ENCODE results near the gene WTIP.

The WTIP gene

DNA sequence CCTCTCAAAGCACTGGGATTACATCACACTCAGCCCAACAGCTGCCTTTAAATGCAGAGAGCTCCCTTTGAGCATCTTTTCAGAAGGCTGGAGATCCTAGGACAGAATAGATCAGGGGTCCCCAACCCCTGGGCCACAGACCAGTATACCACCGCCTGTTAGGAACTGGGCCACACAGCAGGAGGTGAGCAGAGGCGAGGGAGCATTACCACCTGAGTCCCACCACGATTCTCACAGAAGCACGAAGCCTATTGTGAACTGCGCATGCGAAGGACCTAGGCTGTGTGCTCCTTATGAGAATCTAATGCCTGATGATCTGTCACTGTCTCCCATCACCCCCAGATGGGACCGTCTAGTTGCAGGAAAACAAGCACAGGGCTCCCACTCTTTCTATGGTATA, 2.2 kb upstream of the WTIP start:
- DNase-seq (ENCODE audit: low read depth) = no peak

DNA sequence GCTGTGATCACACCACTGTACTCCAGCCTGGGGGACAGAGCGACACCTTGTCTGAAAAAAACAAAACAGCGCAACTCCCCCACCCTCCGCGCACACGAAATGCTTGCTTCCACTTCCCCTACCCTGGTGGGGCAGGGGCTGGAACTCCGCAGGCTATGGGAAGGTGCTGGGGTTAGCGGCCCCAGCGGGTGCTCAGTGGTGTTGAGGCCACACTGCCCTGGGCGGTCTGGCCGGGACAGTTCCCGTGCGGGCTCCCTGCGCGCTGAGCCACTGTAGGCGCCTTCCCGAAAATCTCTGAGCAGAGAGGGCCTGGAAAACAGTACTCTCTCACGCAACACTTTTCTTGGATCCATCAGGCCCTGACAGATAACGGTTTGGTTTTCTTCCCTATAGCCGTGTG, 1.1 kb upstream of the WTIP start:
- DNase-seq (ENCODE audit: low read depth) = no peak

DNA sequence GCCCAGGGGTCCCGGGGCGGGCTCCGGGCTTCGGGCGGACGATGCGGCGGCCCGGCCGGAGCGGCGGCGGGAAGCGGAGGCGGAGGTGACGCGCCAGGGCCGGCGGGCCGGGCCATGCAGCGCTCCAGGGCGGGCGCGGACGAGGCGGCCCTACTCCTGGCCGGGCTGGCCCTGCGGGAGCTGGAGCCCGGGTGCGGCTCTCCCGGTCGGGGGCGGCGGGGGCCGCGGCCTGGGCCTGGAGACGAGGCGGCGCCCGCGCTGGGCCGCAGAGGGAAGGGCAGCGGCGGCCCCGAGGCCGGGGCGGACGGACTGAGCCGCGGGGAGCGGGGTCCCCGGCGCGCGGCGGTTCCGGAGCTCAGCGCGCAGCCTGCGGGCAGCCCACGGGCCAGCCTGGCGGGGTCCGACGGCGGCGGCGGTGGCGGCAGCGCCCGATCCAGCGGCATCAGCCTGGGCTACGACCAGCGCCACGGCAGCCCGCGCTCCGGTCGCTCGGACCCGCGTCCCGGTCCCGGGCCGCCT, 362 bp downstream of the WTIP start:
- DNase-seq (ENCODE audit: low read depth) = no peak

DNA sequence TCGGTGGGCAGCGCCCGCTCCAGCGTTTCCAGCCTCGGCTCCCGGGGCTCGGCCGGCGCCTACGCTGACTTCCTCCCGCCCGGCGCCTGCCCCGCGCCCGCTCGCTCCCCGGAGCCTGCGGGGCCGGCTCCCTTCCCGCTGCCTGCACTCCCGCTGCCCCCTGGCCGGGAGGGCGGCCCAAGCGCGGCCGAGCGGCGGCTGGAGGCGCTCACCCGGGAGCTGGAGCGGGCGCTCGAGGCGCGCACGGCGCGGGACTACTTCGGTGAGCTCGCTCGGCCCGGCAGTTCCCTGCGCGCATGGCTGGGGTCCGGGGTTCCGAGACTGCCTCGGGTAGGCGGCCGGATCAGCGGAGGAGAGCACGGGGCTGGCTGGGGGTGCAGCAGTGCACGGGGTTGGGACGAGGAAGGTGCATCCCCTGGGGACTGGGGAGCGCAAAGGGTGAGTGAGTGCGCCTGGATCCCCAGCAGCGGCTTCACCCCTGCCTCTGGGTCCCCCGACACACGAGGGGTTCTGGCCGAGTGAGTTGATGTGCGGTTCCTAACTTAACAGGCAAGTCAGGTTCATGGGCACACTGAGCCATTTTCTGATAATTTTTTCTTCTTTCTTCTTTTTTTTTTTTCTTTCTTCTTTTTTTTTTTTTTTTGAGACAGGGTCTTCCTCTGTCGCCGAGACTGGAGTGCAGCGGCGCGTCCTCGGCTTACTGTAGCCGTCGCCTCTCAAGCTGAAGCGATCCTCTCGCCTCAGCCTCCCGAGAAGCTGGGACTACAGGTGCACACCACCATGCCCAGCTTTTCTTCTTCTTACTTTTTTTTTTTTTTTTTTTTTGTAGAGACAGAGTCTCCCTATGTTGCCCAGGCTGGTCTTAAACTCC, 1.1 kb downstream of the WTIP start:
- DNase-seq (ENCODE audit: low read depth) = no peak

DNA sequence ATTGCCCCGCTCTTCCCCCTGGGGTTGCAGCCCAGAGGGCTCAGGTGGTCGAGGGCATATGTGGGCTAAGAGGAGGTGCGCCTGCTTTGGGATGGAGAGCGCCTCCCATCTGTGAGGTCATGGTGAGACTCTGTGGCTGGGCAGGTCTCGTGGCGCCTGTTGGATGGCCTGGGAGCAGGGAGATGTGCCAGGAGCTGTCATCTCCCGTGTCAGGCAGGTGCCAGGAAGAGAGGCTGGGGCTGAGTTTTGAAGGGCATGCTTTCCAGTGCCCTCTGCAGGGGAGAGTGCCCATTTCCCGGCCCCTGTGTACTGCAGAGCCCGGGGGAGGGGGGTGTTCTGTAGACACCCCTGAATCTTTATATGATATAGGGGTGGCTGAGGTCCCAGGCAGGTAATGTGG, 2.8 kb downstream of the WTIP start:
- no peak for DNase-seq (ENCODE audit: low read depth)

DNA sequence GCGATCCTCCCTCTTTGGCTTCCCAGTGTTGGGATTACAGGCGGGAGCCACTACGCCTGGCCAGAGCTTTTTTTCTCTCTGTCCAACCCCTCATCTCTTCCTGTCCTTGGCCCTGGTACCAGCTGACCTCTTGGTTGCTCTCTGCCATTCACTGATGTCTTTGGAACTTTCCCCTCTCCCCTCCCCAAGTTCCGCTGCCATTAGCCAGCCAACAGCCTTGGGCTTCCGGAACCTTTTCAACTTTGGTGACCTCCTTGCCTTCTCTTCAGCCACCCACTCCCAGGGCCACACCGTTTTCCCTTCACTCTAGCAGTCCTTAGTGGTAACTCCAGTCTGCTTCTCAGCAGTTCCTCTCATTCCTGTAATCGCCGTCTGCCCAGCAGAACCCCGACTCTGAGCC, 4.3 kb downstream of the WTIP start:
- DNase-seq (ENCODE audit: low read depth) = no peak

DNA sequence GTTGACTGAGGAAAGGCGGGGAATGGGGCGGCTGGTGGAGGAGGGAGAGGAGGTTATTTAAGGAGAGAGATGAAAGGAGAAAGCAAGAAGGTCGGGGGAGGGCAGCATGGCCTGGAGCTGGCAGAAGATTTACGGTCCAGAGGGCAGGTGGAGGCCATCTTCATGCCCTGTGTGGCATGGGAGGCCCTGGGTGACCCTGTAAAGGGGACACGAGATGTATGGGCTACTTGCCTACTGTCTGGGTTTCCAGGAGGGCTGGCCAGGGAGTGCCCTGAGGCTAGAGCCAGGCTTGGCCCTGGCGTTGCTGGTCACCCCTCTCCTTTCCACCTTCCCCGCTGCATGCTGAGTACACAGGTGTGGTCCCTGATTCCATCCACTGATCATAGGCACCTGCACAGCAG, 6.1 kb downstream of the WTIP start:
- no peak for DNase-seq (ENCODE audit: low read depth)

DNA sequence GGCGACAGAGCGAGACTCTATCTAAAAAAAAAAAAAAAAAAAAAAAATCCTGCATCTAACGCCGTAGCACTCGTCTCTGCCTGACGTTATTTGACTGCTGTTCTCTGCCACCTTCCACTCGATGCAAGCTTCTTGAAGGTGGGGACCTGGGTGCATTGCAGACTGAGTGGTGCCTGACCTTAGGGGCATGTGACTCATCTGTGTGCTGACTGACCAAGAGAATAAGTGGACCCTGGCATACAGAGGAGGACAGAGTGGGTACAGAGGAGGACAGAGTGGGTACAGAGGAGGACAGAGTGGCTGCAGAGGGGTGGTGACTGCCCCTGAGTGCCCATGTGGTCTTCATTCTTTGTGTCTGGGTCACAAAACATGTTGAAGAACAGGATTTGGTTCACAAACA, 7.6 kb downstream of the WTIP start:
- no peak for DNase-seq (ENCODE audit: low read depth)

DNA sequence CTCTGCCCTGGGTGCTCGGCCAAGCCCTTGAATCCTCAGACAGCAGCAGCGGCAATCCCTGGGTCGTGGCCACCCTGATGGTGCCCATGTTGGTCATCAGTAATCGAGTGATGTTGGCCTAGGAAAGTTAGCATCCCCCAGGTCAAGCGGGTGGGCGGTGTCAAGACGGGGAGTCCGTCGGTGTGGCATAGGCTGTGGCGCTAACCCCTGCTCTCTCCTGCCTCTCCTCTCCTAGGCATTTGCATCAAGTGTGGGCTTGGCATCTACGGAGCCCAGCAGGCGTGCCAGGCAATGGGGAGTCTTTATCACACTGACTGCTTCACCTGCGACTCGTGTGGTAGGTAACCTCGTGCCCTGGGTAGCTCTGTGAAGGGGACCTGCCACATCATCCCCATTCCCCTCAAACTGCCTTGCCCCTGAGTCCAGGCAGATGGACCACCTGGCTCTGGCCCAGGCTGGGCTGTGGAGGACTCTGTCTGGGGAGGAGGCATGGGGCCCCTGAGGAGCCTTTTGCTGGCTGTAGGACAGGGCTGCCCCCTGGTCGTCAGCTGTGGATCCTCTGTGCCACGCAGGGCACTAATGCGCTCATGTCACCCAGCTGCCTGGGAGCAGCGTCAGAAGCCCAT, 8.7 kb downstream of the WTIP start:
- no peak for DNase-seq (ENCODE audit: low read depth)

DNA sequence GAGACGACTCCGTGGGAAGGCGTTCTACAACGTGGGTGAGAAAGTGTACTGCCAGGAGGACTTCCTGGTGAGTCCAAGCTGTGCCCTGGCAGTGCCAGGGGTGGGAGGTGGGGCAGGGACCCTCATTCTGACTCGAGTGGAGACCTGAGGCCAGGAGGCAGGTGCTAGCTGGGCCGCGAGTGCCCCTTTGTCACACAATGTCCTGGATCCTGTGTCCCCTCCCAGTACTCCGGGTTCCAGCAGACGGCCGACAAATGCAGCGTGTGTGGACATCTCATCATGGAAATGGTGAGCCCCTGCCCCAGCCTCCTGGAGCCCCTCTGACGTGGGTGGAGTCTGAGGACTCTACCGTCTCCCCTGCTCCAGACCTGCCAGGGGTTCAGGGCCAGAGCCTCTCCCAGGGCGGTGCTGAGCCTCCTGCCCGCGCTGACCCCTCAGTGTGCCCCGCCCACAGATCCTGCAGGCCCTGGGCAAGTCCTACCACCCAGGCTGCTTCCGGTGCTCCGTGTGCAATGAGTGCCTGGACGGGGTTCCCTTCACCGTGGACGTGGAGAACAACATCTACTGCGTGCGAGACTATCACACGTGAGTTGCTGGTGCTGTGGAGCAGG, 11.6 kb downstream of the WTIP start:
- no peak for DNase-seq (ENCODE audit: low read depth)

DNA sequence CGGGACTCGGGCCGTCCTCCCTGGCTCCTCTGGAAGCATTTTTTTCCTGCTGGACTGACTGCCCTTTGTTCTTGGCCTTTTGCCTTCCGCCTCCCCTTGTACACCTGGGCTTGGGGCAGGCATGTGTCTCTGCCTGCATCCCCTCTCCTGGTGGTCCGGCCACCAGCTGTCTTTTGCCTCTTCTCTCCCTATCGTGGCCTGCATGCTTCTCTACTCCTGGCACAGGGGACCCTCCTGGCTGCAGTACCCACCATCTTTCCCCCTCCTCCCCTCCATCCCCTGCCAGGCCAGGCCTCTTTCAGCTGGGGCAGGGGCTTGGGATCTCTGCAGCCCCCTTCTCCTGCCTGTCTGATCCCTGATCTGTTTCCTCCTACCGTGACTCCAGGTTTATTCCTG, 12.1 kb downstream of the WTIP start:
- no peak for DNase-seq (ENCODE audit: low read depth)

DNA sequence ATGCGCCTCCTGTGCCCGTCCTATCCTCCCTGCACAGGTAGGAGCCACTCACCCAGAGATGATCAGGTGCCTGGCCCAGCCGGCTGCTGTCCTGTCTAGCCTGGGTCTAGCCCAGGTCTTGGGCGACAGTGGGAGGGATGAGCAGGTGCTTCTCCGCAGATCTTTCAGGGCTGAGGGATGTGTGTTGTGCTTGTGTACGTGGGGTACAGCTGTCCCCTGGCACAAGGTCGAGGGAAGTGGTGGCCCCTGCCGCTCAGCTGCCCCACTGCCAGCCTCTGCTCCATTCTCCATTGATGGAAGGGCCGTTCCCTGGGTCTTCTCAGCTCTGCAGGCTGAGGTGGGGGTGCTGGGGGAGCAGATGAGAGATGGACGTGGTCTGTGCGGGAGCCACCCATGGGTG, 13.0 kb downstream of the WTIP start:
- no peak for DNase-seq (ENCODE audit: low read depth)

DNA sequence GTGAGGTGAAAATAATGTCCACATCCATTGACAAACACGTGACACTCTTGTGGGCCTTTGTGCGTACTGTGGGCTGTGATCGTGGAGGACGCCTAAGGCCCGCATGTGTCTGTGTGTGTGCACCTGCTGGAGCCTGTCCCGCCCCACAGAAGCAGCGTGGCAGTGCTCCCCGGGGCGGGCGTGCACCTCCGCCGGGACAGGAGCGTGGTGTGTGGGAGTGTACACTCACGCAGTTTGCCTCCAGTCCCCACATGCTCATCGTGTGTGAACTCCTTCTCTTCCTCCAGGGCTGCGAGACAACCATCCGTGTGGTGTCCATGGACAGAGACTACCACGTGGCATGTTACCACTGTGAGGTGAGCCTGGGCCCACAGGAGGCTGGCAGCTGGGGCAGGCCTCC, 13.9 kb downstream of the WTIP start:
- DNase-seq (ENCODE audit: low read depth) = no peak

DNA sequence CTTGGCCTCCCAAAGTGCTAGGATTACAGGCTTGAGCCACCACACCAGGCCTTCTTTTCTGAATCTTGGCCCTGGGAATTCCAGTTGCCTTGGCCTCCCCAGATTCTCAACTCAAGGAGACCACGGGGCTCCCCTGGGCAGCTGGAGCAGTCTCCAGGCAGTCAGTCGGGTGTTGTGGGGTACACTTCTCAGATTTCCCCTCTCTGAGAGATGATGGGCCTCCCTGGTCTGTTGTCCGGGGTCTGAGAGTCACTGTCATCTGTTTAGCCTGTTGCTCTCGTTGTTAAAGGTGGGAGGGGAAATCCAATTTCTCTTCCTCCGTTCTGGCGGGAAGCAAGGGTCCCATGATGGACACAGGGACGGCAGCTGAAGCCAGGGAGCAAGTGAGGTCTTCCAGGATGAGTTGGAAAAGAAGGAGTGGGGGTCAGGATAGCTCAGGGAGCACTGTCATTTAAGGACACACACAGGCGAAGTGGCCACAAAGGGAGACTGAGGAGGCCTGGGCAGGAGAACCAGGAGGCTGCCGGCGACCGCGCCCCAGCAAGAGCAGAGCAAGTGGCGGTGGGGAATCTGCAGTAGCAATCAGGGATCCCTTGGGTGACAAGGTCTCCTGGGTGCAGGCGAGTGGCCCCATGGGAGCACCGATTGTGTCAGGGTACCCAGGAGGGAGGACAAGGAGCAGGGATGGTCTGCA, 15.7 kb downstream of the WTIP start:
- no peak for DNase-seq (ENCODE audit: low read depth)

DNA sequence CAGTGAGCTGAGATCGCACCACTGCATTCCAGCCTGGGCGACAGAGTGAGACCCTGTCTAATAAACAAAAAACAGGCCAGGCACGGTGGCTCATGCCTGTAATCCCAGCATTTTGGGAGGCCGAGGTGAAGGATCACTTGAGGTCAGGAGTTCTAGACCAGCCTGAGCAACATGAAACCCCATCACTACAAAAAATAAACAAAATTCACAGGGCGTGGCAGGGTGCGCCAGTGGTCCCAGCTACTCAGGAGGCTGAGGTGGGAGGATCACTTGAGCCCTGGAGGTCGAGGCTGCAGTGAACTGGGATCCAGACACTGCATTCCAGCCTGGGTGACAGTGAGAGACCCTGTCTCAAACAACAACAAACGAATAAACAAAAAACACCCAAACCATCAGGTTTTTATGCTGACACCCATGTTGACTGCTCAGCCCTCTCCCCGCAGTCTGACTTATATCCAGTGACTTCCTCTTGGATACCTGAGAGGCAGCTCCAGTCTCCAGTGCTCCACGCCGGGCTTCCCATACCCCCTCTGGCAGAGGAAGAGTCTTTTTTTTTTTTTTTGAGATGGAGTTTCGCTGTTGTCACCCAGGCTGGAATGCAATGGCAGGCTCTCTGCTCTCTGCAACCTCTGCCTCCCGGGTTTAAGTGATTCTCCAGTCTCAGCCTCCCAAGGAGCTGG, 17.7 kb downstream of the WTIP start:
- no peak for DNase-seq (ENCODE audit: low read depth)

DNA sequence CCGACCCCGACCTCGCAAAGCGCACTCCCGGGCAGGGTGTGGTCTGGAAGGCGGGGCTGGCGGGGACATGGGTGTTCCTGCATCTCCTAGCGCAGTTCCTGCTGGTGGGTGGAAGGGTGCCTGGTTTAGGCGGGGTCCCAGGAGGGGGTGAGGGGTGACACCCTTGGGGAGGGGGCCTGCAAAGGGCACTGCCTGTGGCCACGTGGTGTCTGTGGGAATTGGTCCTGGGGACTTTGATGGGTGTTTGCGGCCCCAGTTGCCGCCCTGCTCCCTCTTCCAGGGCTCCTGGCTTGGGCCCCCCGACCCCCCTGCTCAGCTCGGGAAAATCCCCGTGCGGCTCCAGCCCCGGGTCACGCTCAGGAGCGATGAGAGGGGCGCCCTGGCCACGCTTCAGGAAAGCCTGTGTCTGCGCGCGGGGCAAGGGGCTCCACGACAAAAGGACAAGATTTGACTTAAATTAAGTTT, 19.1 kb downstream of the WTIP start:
- DNase-seq (ENCODE audit: low read depth) = no peak

DNA sequence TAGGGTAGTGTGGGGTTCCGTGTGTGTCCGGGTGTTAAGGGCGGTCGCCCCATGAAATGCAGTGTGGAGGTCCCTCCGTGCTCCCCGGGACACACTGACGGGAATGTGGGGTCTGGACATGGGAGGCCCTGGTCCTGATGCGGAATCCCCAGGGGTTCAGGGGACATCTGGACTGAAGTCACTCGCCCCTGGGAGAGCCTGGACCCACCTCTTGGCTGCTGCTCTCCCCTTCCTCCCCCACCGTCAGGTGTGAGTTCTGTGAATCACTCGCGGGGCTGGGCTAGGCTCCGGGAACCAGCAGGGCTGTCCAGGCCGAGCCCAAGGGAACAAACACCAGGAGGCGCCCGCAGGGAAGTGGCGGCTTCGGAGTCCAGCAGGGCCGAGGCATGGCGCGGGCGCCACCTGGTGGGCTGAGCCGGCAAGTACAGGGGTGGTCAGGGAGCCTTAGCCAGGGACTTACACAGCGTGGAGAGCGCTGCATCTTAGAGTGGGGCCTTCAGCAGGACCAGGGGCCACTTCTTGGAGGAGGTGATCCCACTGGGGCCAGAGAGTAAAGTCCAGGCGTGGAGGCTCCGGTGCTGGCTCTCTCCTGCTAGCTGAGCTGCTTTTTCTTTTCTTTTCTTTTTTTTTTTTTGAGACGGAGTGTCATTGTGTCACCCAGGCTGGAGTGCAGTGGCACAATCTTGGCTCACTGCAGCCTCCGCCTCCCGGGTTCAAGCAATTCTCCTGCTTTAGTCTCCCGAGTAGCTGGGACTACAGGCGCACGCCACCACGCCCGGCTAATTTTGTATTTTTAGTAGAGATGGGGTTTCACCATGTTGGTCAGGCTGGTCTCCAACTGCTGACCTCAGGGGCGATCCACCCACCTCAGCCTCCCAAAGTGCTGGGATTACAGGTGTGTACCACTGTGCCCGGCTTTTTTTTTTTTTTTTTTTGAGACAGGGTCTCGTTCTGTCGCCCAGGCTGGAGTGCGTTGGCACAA, 20.1 kb downstream of the WTIP start:
- DNase-seq (ENCODE audit: low read depth) = peak; percentile 74

DNA sequence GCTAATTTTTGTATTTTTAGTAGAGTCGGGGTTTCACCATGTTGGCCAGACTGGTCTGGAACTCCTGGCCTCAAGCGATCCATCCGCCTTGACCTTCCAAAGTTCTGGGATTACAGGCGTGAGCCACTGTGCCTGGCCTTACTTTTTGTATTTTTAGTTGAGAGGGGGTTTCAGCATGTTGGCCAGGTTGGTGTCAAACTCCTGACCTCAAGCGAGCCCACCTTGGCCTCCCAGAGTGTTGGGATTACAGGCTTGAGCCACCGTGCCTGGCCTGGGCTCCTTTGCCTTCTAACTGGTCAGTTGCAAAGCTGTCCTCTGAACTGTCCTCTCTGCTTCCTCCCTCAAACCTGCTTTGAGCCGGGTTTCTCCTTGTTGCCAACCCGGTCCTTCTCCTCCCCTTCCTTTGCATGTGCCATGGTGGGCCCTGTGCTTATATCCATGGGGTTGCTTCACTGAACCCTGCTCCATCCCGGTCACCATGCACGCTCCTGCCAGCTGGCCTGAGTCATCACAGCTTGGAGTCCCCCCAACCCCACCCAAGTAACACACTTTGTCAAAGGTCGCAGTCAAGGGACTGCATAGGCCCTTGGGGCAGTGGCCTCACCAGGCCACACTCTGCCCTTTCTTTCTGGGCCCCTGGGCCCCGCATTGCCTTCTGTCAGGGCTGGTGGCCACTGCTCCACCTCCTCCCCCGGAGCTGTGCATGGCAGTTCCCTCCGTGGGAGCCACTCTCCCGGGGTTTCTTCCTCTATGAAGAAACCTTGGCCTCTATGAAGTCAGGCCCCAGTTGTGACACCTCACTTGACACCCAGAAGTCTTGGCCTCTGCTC, 21.2 kb downstream of the WTIP start:
- DNase-seq (ENCODE audit: low read depth) = no peak

DNA sequence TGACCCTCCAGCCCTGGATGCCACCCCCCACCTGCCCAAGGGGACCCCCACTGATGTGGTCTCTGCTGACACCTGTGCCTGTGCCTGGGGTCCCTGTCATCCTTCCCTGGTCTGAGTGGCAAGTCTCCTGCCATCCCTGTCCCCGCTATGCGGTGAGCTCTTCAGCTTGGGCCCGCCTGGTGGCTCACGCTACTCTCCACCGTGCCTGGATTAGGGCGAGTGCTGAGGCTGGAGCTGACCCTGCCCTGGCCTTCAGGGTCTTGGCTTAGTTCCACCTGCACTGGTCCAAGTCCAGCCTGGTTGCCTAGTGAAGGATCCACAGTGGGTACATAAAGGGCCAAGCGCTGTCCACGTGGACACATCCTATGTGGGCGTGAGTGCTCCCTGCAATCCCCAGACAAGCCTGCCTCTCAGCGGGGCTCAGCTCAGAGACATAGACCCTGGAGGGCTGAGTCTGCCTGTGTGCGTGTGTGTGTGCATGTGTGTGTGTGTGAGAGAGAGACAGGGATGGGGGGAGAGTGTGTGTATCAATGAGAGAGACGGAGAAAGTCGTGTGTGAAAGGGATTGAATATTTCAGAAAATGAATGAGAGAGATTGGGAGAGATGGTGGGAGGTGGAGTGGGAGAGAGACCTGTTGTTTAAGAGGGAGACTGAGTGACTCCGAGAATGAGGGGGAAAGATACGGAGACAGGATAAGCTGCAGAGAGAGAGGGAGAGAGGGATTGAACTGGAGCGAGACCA, 22.1 kb downstream of the WTIP start:
- no peak for DNase-seq (ENCODE audit: low read depth)
